ENCODE measurements around the gene GPHN. TPM values are rescaled to one million over a fixed set of nuclear protein-coding genes. Genes with fewer than 3 reads are reported as not detected.

The GPHN gene
- total and polyA plus RNA-seq, 2 of the 8 experiments (the other 6 are each of a cell fraction or from before 2014, with no cell fraction given): 6.0 to 16.0 TPM

DNA sequence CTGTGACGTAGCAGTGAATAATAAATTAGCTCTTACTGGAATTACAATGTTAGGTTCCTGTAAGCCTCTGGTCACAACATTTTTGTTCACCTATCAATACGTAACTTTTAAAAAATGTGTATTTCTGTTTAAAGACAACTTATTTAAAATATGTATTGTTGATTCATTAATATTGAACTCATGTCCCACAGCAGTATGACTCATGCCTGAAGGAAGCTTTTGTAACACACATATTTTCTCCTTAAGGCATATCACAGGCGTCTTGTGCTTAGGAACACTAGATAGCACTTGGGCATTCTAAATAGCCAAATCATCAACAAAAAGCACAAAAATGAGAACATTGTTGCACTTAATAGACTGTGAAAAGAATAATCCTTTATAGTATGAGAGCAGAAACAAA lies 92.5 kb downstream of the GPHN start (continued):
- TF ChIP-seq RAD21 (IDR thresholded peaks at IDR 0.05 in 1 of 2, conservative IDR thresholded peaks at IDR 0.05 in 1 of 2; ENCODE audit: low read depth in 2 of 2, low read length in 2 of 2): no peak

All from H1 (cell line).